HG03108 (cell line): Measurements from ENCODE around the gene NKTR.

ENCODE experiments used
- ATAC-seq: cut with Tn5 transposase; IDR thresholded peaks from one replicate; pipeline ENCODE4 v1.9.1; 2021; ENCODE audit warnings: moderate library complexity; ENCODE audit not compliant: unreplicated experiment

The NKTR gene

GRCh38 chr3:42692667-42693529, 92.4 kb downstream of the NKTR start:
- ATAC-seq = no peak

GRCh38 chr3:42693530-42693930, 93.0 kb downstream of the NKTR start:
- no peak for ATAC-seq

DNA sequence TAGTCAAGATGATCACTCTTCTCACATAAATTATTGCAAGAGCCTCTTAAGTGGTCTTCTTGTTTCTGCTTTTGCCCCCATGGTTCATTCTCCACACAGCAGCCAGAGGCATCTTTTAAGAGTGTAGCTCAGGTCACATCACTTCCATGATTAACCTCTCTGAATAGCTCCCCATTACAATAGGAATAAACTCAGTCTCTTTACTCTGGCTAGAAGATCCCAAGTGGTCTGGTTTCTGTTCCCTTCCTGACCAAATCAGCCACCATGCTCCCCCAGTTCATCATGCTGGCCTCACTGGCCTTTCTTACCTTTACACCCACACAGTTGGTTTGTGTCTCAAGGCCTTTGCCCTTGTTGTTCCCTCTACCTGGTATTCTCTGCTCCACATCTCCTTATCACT, 93.9 kb downstream of the NKTR start:
- no peak for ATAC-seq

- no peak for ATAC-seq
These were observed 96.1 kb downstream of the NKTR start for GRCh38 chr3:42696356-42697288.

DNA sequence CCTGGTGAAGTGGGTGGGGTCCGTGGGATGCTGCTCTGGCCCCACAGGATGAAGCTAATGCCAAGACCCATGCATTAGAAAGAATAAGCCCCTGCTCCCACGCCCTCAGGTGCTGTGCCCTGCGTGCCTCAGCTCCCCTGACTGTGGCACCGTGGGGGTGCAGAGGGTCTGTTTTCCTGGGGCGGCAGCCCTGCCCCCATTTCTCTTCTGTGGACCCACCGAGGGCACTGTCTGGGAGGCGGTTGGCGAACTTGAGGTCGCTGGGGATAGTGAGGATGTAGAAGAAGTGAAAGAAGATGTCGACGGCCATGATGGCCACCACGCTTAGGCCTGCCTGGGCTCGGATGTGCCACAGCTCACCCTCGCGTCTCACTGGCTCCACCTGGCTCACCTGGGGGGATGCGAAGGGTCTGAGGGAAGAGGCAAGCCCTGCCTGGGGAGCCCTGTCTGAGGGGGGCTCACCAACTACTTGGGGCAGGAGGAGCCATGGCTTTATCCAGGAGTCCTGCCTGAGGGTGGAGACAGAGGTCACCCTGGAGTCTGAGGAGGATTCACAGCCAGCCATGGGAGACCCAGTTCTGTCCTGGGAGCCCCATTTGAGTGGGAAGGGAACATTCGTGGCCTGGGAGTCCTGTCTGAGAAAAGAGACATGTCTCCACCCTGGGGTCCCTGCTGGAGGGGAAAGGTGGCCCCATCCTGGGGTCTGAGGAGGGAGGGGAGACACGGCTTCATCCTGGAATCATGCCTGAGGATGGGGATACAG, 97.0 kb downstream of the NKTR start:
- no peak for ATAC-seq
